Nephron (organoid): Measurements from ENCODE around the gene PEPD.

Source experiments
- H3K27ac Mint-ChIP-seq, 3 experiments: 2 replicates each; pipeline ENCODE4 v1.8.0; 2020; ENCODE audit warnings: mixed read lengths in 3 of 3, mild to moderate bottlenecking in 2 of 3, moderate library complexity in 1 of 3
- H3K27me3 Mint-ChIP-seq: 2 replicates; pipeline ENCODE4 v1.8.0; 2021; ENCODE audit warnings: low read depth, mild to moderate bottlenecking, moderate library complexity, mixed read lengths
- H3K36me3 Mint-ChIP-seq: 2 replicates; pipeline ENCODE4 v1.8.0; 2020; ENCODE audit warnings: low read depth, mixed read lengths
- H3K4me1 Mint-ChIP-seq: 2 replicates; pipeline ENCODE4 v1.8.0; 2020; ENCODE audit warnings: mixed read lengths
- H3K4me3 Mint-ChIP-seq, 3 experiments: 2 replicates each; pipeline ENCODE4 v1.8.0; 2020; ENCODE audit warnings: mild to moderate bottlenecking in 3 of 3, mixed read lengths in 3 of 3, moderate library complexity in 2 of 3
- H3K9me3 Mint-ChIP-seq: 2 replicates; pipeline ENCODE4 v1.8.0; 2020; ENCODE audit warnings: mixed read lengths
- TF ChIP-seq, protein P1 (sequence below), 3 experiments: fragments of 200-600 bp; sonication (generic); IDR thresholded peaks; one replicate each; pipeline ENCODE4 v1.5.0; 2021; ENCODE audit warnings: antibody characterized with exemption in 3 of 3; ENCODE audit not compliant: unreplicated experiment in 3 of 3

The PEPD gene

DNA sequence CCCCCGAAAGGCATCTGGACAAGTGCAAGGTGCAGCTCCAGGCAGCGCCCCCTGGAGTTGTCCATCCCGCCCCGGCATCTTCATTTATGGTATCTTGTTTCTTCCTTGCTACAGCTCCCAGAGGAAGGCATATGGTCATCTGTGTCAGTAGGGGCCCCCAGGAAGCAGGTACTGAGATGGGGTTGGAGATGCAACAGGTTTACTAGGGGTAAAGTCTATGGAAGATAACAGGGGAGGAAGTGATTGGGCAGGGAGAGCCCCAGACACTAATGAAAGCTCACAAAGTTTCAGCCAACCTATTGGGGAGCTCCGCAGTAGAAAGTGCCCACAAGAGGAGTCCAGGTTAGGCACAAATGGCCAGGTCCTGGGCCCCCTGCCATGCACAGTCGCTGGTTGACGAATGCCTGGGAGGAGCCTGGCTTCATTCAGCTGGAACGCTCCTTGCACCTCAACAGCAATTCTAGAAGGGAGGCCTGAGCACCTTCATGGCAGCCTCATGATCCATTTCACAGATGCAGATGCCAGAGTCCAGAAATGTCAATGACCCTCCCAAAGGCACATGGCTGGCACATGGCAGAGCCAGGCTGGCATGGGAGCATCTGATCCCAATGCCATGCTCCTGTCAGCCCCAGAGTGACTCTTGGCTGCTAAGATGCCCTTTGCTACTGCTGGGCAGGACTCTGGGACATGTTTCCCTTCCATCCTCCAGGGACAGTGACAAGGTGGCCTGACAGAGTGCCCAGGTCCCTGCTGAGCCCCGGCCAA is 23.8 kb upstream of the PEPD start:
- Mint-ChIP-seq H3K9me3 (no peaks in the 10 kb centered on the region), H3K27me3 (peaks cover 38% of the 10 kb centered on the region), H3K4me3 (no peak overlapping the region), H3K4me1 (no peaks in the 10 kb centered on the region), H3K27ac (no peak overlapping the region), H3K36me3 (no peaks in the 10 kb centered on the region)
- TF ChIP-seq, protein P1, sequence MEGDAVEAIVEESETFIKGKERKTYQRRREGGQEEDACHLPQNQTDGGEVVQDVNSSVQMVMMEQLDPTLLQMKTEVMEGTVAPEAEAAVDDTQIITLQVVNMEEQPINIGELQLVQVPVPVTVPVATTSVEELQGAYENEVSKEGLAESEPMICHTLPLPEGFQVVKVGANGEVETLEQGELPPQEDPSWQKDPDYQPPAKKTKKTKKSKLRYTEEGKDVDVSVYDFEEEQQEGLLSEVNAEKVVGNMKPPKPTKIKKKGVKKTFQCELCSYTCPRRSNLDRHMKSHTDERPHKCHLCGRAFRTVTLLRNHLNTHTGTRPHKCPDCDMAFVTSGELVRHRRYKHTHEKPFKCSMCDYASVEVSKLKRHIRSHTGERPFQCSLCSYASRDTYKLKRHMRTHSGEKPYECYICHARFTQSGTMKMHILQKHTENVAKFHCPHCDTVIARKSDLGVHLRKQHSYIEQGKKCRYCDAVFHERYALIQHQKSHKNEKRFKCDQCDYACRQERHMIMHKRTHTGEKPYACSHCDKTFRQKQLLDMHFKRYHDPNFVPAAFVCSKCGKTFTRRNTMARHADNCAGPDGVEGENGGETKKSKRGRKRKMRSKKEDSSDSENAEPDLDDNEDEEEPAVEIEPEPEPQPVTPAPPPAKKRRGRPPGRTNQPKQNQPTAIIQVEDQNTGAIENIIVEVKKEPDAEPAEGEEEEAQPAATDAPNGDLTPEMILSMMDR (IDR thresholded peaks at IDR 0.05; ENCODE audit: unreplicated experiment in 3 of 3) = no peak

DNA sequence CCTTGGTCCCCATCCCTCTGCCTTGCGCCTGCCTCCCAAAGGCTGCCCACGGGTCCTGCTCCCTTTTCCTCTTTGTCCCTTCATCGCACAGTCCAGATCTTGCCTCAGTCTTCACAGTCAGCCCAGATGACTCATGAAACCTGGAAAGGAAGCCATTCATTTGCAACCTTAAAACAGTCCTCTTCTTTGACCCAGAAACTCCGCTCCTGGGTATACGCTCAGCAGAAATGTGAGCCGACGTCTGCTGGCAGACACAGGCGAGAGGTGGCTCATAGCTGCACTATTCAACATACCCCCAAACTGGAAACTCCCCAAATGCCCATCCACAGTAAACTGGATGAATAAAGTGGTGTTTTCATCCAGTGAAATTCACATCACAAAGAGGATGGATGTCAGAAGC is 13.6 kb upstream of the PEPD start:
- TF ChIP-seq, protein P1 (IDR thresholded peaks at IDR 0.05; ENCODE audit: unreplicated experiment in 3 of 3) = no peak
- no peaks in the 10 kb centered on the region for H3K36me3 Mint-ChIP-seq
- no peak overlapping the region for H3K4me3 Mint-ChIP-seq
- no peaks in the 10 kb centered on the region for H3K9me3 Mint-ChIP-seq
- peaks cover 55% of the 10 kb centered on the region for H3K27me3 Mint-ChIP-seq
- no peak overlapping the region for H3K27ac Mint-ChIP-seq
- no peaks in the 10 kb centered on the region for H3K4me1 Mint-ChIP-seq

DNA sequence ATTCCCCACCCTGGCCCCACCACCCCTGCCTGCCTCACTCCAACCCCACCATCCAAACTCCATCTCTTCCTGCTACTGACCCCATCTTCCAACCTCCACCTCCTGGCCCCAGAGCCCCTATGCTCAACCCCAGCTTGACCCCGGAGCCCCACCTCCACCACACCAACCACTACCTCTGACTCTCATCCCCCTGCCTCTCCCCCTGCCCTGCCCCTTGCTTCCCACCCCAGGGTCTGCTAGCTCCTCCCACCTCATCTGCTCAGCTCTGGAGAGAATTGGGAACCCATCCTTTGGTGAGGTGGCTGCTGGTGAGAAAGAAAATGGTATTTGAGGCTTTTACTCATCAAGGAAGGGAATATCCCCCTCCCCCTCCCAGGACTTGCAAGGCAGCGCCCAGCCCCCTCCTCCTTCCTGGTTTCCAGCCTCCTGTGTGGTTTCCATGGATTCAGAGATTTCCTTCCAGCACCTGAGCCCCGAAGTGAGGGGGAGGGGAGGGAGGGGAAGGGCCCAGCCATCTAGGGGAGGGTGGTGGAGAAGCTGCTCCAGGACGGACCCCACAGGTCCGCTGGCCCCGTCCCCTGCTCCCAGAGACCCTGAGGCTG is 11.4 kb upstream of the PEPD start:
- Mint-ChIP-seq H3K4me1 (no peaks in the 10 kb centered on the region), H3K4me3 (no peak overlapping the region), H3K9me3 (no peaks in the 10 kb centered on the region), H3K27me3 (peaks cover 44% of the 10 kb centered on the region), H3K27ac (no peak overlapping the region), H3K36me3 (no peaks in the 10 kb centered on the region)
- TF ChIP-seq, protein P1 (IDR thresholded peaks at IDR 0.05; ENCODE audit: unreplicated experiment in 3 of 3) = no peak

DNA sequence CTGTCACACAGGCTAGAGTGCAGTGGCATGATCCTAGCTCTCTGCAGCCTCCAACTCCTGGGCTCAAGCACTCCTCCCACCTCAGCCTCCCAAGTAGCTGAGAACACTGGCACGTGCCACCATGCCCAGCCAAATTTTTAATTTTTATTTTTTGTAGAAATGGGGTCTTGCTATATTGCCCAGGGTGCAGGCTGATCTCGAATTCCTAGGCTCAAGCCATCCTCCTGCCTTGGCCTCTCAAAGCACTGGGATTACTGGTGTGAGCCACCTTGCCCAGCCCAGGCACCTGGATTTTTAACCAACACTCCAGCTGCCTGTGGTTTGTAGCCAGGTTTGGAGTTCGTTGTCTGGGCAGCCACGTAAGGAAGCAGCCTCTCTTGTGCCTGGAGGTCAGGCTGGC is 9.3 kb upstream of the PEPD start:
- TF ChIP-seq, protein P1 (IDR thresholded peaks at IDR 0.05; ENCODE audit: unreplicated experiment in 3 of 3) = no peak
- Mint-ChIP-seq H3K27ac (no peak overlapping the region), H3K4me1 (no peaks in the 10 kb centered on the region), H3K9me3 (no peaks in the 10 kb centered on the region), H3K4me3 (no peak overlapping the region), H3K36me3 (no peaks in the 10 kb centered on the region), H3K27me3 (peaks cover 38% of the 10 kb centered on the region)

DNA sequence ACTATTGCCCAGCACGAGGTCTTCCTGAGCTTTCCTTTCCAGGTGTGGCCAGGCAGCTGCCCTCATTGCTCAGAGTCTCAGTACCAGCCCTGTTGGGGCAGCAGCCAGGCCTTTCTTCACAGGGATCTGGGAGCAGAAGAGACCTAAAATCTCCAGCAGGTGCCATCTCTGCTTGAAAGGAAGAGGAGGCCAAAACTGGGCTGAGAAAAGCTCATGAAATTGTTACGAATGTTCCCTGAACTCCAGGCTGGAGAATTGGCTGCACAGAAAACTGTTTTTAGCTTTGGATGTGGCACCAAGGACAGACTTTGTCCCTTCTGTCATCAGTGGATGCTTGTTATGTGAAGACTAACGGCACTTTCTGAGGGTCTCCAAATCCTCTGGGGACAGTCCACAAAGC is 8.7 kb upstream of the PEPD start:
- TF ChIP-seq, protein P1 (IDR thresholded peaks at IDR 0.05; ENCODE audit: unreplicated experiment in 3 of 3) = no peak
- H3K4me1 Mint-ChIP-seq = no peaks in the 10 kb centered on the region
- no peaks in the 10 kb centered on the region for H3K36me3 Mint-ChIP-seq
- H3K4me3 Mint-ChIP-seq = no peak overlapping the region
- H3K9me3 Mint-ChIP-seq = no peaks in the 10 kb centered on the region
- H3K27me3 Mint-ChIP-seq = peaks cover 33% of the 10 kb centered on the region
- no peak overlapping the region for H3K27ac Mint-ChIP-seq
